Activated naive CD8-positive, alpha-beta T cell treated with anti-CD3 and anti-CD28 coated beads, Interleukin-2, amount 50 U/mL, for 24 hours (primary cell): ENCODE results near the gene PLP2.
"Not testable (repeated sequence)": the region's sequence is repeated elsewhere in the genome, so short reads cannot be mapped to it uniquely, and the experiment has no call there.

Experiments used
- ATAC-seq: fragments of 150-1000 bp; cut with Tn5 transposase; one replicate; pipeline ENCODE4 v1.10.0; 2021
- DNase-seq: peaks from one replicate; pipeline ENCODE4 v3.0.0; 2021
- H3K27ac Mint-ChIP-seq: one replicate; pipeline ENCODE4 v1.8.0; 2021; ENCODE audit warnings: mild to moderate bottlenecking, mixed read lengths
- H3K27me3 Mint-ChIP-seq: one replicate; pipeline ENCODE4 v1.8.0; 2021; ENCODE audit warnings: mixed read lengths
- H3K36me3 Mint-ChIP-seq: one replicate; pipeline ENCODE4 v1.8.0; 2021; ENCODE audit warnings: low read depth, mixed read lengths
- H3K4me1 Mint-ChIP-seq: one replicate; pipeline ENCODE4 v1.8.0; 2021; ENCODE audit warnings: mixed read lengths
- H3K4me3 Mint-ChIP-seq: one replicate; pipeline ENCODE4 v1.8.0; 2021; ENCODE audit warnings: mild to moderate bottlenecking, moderate library complexity, mixed read lengths
- H3K9me3 Mint-ChIP-seq: one replicate; pipeline ENCODE4 v1.8.0; 2021; ENCODE audit warnings: mixed read lengths

PLP2 gene

GRCh38 chrX:49171752-49172279 lies at the start of gene PLP2:
TSS of gene PLP2 (plus strand) at chrX:49171898. CDS start at chrX:49172001, 103 bp downstream.
- Mint-ChIP-seq H3K27ac (peak within 1 kb of the TSS; percentile 89), H3K9me3 (no peaks in the 10 kb centered on the region), H3K4me3 (peak within 1 kb of the TSS; percentile 88), H3K4me1 (peaks cover 48% of the 10 kb centered on the region), H3K27me3 (no peaks in the 10 kb centered on the region), H3K36me3 (peaks cover 20% of the 10 kb centered on the region)
- DNase-seq (peak; percentile 79), ATAC-seq (peak; percentile 70)

DNA sequence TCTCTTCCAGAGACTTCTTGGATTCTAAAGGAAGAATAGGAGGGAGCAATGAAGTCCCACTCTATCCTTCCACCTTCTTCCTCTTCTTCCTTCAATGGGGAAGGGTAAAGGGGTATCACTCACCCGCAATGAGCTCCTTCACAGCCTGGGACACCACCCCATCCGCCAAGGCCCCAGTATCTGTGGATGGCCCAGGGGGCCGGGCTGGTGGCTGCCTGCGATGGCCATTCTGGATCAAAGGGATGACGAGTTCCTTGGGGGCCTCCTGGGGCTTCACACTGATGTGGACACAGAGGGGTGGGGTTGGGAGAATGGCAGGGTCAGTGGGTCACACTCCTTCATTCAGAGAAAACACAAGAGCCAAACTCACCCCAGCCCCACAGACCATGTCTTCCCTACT lies 49.2 kb upstream of the PLP2 start:
- H3K4me1 Mint-ChIP-seq: peaks cover 24% of the 10 kb centered on the region
- H3K27me3 Mint-ChIP-seq: no peaks in the 10 kb centered on the region
- H3K9me3 Mint-ChIP-seq: no peaks in the 10 kb centered on the region
- DNase-seq (no peak), ATAC-seq (no peak)
- H3K4me3 Mint-ChIP-seq: peak overlapping the region; percentile 92
- peaks cover 13% of the 10 kb centered on the region for H3K36me3 Mint-ChIP-seq
- H3K27ac Mint-ChIP-seq: peak overlapping the region; percentile 90

GRCh38 chrX:49127742-49128258 lies 43.9 kb upstream of the PLP2 start:
- H3K36me3 Mint-ChIP-seq, ATAC-seq, H3K4me3 Mint-ChIP-seq: not testable (repeated sequence)

GRCh38 chrX:49129427-49129826 lies 42.3 kb upstream of the PLP2 start:
- DNase-seq: no peak

More at GRCh38 chrX:49127742-49128258, 43.9 kb upstream of the PLP2 start:
- H3K27me3 Mint-ChIP-seq, H3K4me1 Mint-ChIP-seq, DNase-seq, H3K9me3 Mint-ChIP-seq, H3K27ac Mint-ChIP-seq: not testable (repeated sequence)

GRCh38 chrX:49132275-49132674 lies 39.4 kb upstream of the PLP2 start:
- H3K9me3 Mint-ChIP-seq, DNase-seq, H3K27me3 Mint-ChIP-seq, H3K4me3 Mint-ChIP-seq, H3K4me1 Mint-ChIP-seq, H3K36me3 Mint-ChIP-seq, ATAC-seq, H3K27ac Mint-ChIP-seq: not testable (repeated sequence)

More at GRCh38 chrX:49129427-49129826, 42.3 kb upstream of the PLP2 start:
- ATAC-seq: no peak
- Mint-ChIP-seq H3K4me1 (no peaks in the 10 kb centered on the region), H3K36me3 (peaks cover 2% of the 10 kb centered on the region), H3K4me3 (no peak overlapping the region), H3K27ac (no peak overlapping the region), H3K27me3 (no peaks in the 10 kb centered on the region), H3K9me3 (no peaks in the 10 kb centered on the region)

- H3K27ac Mint-ChIP-seq: no peak overlapping the region
- no peak overlapping the region for H3K4me3 Mint-ChIP-seq
- H3K4me1 Mint-ChIP-seq: no peaks in the 10 kb centered on the region
- H3K27me3 Mint-ChIP-seq: no peaks in the 10 kb centered on the region
- peaks cover 2% of the 10 kb centered on the region for H3K36me3 Mint-ChIP-seq
- ATAC-seq (no peak), DNase-seq (no peak)
- no peaks in the 10 kb centered on the region for H3K9me3 Mint-ChIP-seq
These were observed 37.9 kb upstream of the PLP2 start for GRCh38 chrX:49133759-49134158.

DNA sequence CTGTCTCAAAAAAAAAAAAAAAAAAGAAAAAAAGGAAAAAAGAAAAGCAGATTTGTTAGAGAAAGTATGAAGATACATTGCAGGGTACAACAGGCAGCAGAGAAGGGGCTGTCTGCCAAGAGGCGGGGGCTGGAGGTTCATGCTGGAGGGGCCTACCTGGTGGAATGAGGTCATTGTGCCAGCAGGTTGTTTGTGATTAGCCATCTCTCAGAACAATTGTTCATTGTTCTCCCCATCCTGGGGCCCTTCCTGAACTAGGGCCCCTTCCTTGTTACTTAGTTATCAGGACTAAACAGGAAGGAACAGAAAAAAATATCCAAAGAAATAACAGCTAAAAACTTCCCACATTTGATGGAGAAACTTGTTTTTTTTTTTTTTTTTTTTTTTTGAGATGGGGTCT lies 34.2 kb upstream of the PLP2 start:
- Mint-ChIP-seq H3K9me3 (peaks cover 3% of the 10 kb centered on the region), H3K4me1 (no peaks in the 10 kb centered on the region), H3K27ac (no peak overlapping the region)

DNA sequence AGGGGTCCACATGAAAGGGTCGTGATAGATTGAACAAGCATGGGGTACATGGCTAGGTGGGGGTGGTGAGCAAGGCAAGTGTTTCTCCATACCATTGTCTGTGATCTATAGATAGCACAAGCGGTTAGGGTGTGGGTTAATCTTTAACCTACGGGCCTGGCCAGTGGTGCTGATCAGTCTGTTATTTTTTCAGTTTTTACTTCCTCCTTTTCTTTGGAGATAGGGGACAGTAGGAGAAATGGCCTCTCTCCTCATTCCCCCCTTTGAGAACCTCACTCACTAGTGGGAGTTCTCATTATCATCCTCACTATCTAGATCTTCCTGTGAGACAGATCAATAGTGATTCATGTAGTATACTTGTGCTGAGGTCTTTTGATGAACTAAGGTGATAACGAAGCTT lies 32.0 kb upstream of the PLP2 start:
- ATAC-seq (no peak), DNase-seq (no peak)
- H3K36me3 Mint-ChIP-seq: no peaks in the 10 kb centered on the region
- no peak overlapping the region for H3K27ac Mint-ChIP-seq
- H3K9me3 Mint-ChIP-seq: peaks cover 3% of the 10 kb centered on the region
- H3K4me1 Mint-ChIP-seq: no peaks in the 10 kb centered on the region
- no peak overlapping the region for H3K4me3 Mint-ChIP-seq
- no peaks in the 10 kb centered on the region for H3K27me3 Mint-ChIP-seq

More for the DNA sequence above, 34.2 kb upstream of the PLP2 start:
- Mint-ChIP-seq H3K4me3 (no peak overlapping the region), H3K27me3 (no peaks in the 10 kb centered on the region), H3K36me3 (no peaks in the 10 kb centered on the region)
- ATAC-seq: no peak
- DNase-seq: no peak

DNA sequence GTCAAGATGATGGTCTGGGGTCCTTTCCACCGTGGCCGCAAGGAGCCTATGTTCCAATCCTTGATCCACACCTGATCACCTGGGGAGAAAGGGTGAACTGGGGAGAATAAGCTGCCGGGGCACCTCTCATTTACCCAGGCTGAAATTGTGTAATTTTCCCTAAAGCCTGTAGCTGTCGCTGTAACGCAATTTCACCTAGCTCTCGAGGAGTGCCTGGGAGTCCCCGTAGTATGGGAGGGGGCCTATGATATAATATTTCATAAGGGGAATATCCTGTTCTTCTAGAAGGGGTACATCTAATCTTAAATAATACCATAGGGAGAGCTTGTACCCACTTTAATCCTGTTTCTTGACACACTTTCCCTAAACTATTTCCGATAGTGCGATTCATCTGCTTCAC lies 29.4 kb upstream of the PLP2 start:
- H3K4me1 Mint-ChIP-seq, DNase-seq, H3K9me3 Mint-ChIP-seq, H3K27ac Mint-ChIP-seq, H3K4me3 Mint-ChIP-seq, H3K27me3 Mint-ChIP-seq, ATAC-seq, H3K36me3 Mint-ChIP-seq: not testable (repeated sequence)

DNA sequence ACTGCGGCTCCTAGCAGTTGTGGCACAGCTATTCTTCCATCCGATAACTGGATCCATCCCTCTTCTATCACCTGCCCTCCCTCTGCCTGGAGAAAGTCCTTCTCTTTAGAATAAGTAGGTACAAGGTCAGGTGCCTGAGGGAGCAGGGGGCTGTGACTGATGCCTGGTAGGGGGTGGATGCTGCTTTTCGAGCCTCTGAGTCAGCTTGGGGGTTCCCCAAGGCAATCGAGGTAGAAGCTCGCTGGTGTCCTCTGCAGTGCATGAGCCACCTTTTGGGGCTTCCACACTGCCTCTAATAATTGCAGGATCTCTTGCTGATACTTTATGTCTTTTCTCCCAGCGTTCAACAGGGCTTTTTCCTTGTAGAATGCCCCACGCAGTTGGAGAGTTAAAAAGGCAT lies 28.5 kb upstream of the PLP2 start:
- not testable (repeated sequence) for H3K9me3 Mint-ChIP-seq, H3K4me1 Mint-ChIP-seq, H3K27me3 Mint-ChIP-seq, ATAC-seq, H3K36me3 Mint-ChIP-seq, H3K4me3 Mint-ChIP-seq, DNase-seq, H3K27ac Mint-ChIP-seq

DNA sequence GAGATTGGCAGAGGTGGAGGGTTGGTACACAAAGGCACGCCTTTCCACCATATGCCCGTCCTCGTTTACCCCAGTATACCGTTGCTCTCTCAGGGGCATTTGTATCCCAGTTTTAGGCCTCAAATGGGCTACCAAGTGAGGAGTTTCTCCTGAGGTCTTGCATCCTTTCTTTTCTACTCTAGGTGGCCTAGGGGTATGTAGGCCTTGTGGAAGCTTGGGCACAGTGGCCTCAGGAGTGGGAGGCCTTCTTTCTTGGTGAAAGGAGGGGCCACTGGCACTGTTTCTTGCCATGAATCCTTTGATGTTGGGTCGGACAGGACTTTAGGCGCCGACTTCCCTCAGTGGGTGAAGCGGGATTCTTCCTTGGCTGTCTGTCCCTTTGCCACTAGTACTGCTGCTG lies 24.4 kb upstream of the PLP2 start:
- no peaks in the 10 kb centered on the region for H3K36me3 Mint-ChIP-seq
- H3K4me3 Mint-ChIP-seq: no peak overlapping the region
- ATAC-seq (no peak), DNase-seq (no peak)
- H3K27me3 Mint-ChIP-seq: no peaks in the 10 kb centered on the region
- H3K9me3 Mint-ChIP-seq: no peaks in the 10 kb centered on the region
- no peaks in the 10 kb centered on the region for H3K4me1 Mint-ChIP-seq
- no peak overlapping the region for H3K27ac Mint-ChIP-seq

GRCh38 chrX:49147936-49148335 lies 23.8 kb upstream of the PLP2 start:
- no peak overlapping the region for H3K27ac Mint-ChIP-seq
- no peaks in the 10 kb centered on the region for H3K27me3 Mint-ChIP-seq
- no peaks in the 10 kb centered on the region for H3K36me3 Mint-ChIP-seq
- H3K4me3 Mint-ChIP-seq: no peak overlapping the region
- no peak for ATAC-seq
- H3K4me1 Mint-ChIP-seq: no peaks in the 10 kb centered on the region
- no peak for DNase-seq
- no peaks in the 10 kb centered on the region for H3K9me3 Mint-ChIP-seq

DNA sequence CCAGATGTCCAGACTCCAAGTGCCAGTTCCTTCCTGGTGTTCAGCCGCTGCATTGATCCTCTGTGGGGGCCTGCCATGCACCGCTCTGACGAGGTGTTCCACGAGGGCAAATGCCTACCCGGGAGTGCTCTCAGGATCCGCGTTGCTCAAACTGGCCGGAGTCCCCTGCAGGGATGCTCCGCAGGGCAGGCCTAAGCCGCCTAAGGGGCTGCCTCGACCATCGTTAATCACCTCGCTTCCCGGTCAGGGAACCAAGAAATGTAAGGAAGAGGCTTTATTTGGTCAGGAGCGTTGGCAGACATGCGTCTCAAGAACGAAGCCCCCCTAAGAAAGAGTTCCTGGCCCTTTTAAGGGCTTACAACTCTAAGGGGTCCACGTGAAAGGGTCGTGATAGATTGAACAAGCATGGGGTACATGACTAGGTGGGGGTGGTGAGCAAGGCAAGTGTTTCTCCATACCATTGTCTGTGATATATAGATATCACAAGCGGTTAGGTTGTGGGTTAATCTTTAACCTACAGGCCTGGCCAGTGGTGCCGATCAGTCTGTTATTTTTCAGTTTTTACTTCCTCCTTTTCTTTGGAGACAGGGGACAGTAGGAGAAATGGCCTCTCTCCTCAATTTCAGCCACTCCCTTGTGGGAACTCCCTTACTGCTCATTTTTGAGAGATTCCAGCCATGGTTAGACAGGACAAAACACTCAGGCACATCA lies 23.2 kb upstream of the PLP2 start:
- H3K27me3 Mint-ChIP-seq, H3K36me3 Mint-ChIP-seq, H3K9me3 Mint-ChIP-seq, DNase-seq, H3K27ac Mint-ChIP-seq, H3K4me1 Mint-ChIP-seq, ATAC-seq, H3K4me3 Mint-ChIP-seq: not testable (repeated sequence)

GRCh38 chrX:49149291-49149690 lies 22.4 kb upstream of the PLP2 start:
- H3K9me3 Mint-ChIP-seq, H3K27me3 Mint-ChIP-seq, H3K36me3 Mint-ChIP-seq, H3K27ac Mint-ChIP-seq, DNase-seq, H3K4me3 Mint-ChIP-seq, ATAC-seq, H3K4me1 Mint-ChIP-seq: not testable (repeated sequence)

DNA sequence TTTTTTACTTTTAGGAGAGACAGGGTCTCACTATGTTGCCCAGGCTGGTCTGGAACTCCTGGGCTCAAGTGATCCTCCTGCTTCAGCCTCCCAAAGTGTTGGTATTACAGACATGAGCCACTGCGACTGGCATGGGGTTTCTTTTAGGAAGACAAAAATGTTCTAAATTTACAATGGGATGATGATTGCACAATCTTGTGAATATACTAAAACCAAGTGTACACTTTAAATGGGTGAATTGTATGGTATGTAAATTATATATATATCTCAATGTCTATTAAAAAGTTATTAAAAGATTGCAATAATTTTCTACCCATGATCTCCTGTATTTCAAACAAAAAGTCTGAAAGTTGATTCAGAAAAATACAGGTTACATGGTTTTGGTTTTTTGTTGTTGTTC lies 18.2 kb upstream of the PLP2 start:
- no peaks in the 10 kb centered on the region for H3K9me3 Mint-ChIP-seq
- ATAC-seq: no peak

More for the DNA sequence above, 18.2 kb upstream of the PLP2 start:
- no peak overlapping the region for H3K4me3 Mint-ChIP-seq
- no peak overlapping the region for H3K27ac Mint-ChIP-seq
- peaks cover 18% of the 10 kb centered on the region for H3K4me1 Mint-ChIP-seq
- no peak for DNase-seq
- H3K27me3 Mint-ChIP-seq: no peaks in the 10 kb centered on the region
- no peaks in the 10 kb centered on the region for H3K36me3 Mint-ChIP-seq
